Measurements from ENCODE around the gene PSTPIP1.

The PSTPIP1 gene

DNA sequence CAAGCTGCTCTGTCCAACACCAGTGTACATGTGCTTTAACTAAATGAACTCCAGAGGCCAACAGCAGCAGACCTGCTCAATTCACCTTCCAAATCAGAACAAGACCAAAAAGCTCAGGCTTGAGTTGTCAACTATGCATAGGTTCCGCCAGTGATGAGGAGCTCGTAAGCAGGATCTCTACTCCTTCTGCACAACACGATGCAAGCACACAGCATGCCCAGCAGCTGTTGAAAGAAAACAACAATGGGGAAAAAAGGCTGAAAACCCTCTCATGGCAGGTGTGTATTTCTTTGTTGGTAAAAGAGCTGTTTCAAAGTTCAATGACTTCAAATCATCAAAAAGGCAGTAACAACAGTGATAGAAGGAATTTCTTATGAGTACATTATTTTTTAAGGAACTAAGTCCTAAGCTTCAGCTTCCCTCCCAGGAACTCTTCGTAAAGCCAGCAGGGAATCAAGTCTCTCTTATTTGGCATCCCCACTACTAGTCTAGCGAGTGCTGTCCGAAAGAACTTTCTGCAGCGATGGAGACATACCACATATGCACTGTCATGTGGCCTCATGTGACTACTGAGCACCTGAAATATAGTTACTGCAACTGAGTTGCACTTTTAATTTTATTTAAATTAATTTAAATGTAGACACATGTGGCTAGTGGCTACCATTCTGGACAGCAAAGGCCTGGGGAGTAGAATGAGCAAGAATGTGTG lies 51.9 kb downstream of the PSTPIP1 start:
- no peak for DNase-seq

DNA sequence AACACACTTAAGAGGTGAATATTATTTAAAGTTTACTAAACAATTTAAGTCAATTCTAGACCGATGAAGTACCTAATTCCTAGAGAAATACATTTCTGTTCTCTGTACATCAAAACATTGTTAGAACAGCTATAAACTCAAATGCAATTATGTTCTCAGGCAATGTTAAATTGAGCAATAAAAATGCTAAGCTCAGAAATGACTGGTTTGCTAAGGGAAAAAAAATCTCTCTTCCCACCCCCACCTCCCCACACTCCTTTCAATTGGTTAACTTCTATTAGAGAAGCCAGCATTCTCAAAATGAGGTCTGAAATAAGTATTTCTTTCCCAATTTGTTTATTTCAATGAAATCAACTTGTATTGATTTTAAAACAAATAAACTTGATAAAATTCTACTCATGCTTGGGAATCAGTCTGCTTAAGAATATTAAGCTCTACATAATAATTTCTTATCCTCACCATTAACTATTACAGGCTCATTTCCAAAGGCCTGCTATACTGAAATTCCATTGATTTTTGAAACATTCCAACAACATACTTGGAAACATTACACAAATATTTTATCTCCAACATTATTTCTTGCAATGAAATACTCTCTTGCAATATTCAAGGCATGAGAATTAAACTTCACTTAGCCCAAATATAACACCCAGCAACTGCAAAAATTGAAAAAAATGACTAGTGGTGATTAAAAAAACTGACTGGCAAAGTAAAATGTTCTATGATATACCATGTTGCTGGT lies 53.4 kb downstream of the PSTPIP1 start:
- DNase-seq: no peak

DNA sequence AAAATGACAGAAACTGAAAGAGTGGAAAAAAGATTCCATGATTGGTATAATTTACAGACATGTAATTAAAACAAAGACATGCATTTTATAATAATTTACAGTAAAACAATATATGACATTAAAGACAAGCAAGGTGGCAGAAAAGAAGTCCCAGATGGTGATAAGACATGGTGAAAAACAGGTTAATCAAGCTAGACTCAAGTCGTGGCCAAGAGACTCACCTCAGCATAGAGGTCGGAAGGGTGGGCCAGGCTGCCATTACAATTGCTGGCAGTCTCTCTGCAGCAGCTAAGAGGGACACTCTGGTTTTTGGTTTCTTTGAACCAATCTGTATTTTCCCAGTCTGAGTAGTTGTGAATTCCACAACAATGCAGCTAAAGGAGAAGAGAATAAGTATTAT lies 57.6 kb downstream of the PSTPIP1 start:
- DNase-seq: no peak

DNA sequence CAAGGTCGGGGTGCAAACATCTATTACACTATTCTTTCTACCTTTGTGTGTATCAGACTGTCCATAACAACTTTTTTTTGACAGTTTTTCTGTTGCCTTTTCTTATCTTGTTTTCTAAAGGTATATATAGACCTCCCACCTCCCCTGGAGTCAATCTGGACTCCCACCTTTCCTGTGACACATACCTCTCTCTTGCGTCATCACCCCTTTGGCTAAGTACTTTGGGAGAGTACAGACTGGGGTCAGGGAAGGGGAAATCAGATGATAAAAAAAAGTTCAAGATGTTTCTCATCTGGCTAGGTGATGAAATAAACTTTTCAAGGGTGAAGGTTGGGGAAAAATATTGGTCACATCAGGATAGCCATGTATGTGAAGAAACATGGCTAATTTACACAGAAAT lies 58.8 kb downstream of the PSTPIP1 start:
- DNase-seq: no peak

DNA sequence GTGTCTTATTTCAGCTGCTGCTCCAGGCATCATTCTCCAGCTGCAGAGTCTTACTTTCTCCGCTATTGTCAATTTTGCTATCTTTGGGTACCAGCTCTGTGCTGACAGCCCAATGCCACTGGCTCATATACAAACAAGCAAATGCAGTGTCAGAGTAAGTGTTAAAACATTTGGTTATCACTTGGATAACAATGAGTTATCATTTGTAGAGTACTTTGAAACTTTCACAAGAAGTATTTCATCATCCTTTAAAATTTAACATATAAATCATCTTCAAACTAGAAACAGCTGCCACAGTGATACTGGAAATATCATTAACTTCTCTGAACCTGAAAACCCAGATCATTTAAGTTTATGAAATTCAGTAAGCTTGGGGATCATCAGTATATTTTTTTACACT lies 62.1 kb downstream of the PSTPIP1 start:
- DNase-seq: no peak

DNA sequence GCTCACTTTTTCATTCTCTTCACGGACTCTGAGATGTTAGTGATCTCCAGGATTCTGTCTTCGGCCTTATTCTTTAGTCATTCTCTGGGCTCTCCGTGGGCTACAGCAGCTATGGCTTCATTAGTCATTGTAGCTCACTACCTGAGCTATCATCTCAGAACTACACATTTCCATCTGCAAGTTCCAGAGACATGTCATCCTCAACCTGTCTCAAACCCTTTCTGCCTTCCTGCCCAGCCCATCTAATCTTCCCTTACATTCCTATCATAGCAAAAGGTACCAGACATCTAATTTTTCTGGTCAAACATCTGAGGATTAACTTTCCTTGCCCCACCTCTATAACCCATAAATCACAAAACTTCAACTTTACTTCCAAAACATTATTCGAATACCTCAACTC lies 62.8 kb downstream of the PSTPIP1 start:
- DNase-seq: no peak

DNA sequence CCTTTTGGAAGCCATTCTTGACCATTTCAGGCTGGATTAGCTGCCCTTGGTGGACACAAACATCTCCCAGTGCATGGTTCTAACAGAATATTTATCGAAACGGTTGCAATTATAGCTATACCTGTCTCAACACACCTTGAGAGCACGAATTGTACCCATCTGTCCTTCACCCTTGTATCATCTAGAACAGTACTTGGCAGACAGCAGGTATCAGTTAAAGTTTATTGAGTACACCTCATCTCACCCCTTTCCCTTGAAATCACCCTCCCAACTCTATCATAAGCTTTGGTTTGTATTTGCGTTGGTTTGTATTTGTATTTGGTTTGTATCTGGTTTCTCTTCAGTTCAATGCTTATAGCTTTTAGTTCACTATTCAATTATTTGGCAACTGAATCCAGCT lies 63.5 kb downstream of the PSTPIP1 start:
- no peak for DNase-seq

DNA sequence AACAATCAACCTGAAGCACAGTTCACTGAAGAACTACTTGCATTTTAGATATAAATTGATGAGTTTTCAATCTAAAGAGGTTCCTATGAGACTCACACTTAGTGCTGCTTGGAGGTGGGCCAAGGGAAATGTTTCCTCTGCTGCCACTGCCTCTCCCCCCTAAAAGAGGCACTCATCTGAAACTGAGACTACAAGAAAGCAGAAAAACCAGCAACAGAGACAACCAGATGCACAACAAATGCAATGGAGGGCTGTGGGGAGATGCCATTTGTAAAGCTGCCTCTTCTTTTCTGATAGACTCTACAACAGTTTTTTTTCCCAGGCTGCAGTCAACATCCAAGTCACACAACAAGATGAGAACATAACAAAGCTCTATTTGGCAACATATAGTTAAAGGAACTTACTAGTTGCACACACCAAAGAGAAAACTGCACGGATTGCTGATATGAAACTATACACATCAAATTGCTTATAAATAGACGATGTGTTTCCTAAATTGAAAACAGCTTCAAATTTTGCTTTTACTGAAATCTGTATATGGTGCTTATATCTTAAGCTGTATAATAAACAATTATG lies 64.9 kb downstream of the PSTPIP1 start:
- no peak for DNase-seq

DNA sequence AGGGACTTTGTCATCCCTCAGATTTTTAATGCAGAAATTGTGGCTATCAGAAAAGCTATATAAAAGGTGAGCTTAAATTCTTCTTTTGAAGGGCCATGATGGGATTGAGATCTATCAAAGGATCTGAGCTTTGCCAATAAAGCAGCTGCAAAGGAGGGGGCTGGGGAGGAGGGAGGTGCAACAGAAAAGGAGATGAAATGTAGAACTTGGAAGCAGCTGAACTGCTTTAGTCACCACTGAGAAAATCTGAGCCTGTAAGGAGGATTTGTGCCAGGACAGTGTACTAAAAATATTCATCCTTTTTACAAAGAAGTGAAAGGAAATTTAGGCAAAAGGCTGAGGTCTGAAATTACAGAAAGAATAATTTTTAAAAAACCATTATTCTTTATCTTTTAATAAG lies 65.6 kb downstream of the PSTPIP1 start:
- peak; percentile 55 for DNase-seq

DNA sequence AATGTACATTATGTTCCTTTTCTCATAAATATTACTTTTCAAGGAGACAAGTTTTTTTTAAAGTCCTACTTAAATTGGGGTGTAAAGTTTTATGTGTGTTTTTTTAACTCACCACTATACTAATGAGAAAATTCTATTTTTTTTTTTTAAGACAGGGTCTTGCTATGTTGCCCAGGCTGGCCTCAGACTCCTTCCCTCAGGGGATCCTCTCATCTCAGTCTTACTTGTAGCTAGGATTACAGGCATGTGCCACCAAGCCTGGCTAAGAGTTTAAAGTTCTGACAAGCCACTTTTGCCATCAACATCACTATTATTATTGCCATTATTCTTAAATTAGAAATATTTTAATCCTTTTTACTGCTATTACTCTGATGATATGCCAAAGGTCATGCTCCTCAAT lies 68.3 kb downstream of the PSTPIP1 start:
- DNase-seq: no peak

DNA sequence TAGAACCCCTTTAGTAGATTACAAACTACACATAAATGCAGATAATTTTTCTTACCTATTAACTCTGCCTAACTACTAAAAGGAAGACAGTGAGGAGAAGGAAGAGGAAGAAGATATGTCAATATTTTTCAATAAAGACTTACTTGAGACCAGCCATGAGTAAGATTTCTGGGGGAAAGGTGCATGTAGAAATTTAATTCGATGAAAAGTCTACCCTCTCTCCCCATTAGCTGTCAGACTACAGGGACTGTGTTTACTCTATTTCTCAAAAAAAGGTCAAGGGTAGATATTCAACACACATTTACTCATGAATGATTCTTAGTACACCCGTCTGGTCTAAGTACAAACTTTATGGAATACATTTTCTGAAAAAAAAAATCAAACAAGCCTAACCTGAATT lies 69.1 kb downstream of the PSTPIP1 start:
- no peak for DNase-seq

DNA sequence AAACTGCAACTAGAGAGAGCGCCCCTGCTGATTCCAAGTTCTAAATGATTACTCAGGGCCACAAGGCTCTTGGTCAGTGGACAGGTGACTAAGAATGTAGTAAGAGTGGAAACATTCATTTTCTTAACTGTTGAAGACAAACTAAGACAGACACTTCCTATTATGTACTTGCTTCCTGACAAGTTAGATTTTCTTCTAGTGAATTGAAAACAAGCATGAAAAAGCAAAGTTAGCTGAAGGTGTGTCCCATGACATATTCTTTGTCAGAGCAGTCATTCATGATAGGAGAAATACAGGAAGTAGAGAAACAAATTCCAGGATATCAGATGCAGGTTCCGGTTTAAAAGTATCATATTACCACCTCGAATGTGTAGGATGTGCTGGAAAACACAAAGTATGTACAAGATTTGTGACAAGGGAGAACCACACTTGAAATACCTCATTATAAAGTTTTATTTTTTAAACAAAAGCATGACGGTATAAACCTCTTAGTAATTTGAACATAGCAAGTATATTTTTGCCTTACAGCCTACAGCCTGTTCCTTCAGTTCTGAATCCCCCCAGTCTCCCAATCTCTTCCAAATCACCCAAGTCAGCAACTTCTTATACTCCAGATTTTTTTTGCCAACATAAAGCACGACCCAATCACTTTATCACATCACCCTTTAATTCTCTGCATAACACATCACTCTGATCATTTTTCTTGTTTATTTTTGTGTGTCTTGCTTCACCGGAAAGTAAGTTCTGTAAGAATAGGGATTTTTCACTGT lies 69.8 kb downstream of the PSTPIP1 start:
- no peak for DNase-seq

DNA sequence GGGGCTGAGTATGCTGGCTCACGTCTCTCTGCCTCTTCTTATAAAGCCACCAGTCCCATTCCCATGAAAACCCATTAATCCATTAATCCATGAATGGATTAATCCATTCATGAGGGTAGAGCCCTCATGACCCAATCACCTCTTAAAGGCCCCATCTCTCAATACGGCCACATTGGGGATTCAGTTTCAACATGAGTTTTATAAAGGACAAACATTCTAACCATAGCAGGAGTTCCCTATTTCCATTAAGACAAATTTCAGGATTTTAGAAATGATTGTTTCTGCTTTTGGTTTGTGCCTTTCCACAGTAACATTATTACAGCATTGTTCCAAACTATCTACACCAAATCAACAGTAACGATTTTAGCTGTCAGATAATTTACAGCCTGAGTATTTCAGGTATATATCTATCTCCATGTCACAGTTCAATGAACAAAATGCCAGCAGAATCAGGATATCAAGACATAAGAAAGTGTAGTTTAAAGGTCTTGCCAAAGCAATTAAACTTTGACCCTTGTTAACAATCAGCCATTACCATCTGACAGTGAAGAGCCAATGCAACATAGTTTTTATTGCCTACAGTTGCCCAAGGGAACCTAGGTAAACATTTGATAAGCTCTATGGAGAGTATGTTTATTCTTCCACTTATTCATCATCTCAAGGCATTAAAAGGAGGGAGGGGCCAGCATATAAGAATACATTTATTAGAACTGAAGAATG lies 72.2 kb downstream of the PSTPIP1 start:
- peak; percentile 91 for DNase-seq

DNA sequence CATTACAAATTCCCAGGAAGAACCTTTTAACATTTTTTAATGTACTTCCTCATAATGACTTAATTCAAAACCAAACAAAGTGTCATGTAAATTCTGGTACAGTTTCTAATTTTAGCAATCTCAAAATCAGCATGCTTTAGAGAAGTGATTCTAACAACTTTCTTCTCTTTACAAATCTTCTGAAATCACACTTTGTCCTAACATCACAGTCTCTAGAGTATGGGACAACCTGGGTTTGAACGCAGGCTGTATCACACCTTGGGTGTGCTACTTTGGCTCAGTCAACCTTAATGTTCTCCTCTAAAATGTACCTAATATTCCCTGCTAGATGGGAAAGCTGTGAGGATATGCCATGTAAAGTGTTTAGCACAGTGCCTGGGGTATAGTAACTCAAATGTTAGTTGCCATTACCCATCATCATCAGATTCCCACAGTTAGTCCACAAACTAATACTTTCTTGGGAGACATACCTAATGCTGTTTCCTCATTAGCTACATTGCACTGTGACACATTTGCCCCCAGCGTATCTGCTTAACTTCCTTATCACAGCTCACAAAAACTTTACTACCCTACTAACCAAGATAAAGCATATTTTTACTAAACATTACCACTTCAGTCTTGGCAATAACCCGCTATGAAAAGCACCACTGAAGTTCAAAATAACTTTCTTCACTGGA lies 72.9 kb downstream of the PSTPIP1 start:
- no peak for DNase-seq

DNA sequence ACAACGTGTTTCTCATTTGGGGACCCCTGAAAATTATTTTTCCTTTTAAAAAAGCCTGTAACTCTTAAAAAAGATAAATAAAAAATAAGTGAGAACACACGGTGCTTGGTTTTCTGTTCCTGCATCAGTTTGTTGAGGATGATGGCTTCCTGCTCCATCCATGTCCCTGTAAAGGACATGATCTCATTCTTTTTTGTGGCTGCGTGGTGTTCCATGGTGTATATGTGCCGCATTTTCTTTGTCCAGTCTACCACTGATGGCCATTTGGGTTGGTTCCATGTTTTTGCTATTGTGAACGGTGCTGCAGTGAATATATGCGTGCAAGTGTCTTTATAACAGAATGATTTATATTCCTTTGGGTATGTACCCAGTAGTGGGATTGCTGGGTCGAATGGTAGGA lies 73.7 kb downstream of the PSTPIP1 start:
- DNase-seq: no peak

DNA sequence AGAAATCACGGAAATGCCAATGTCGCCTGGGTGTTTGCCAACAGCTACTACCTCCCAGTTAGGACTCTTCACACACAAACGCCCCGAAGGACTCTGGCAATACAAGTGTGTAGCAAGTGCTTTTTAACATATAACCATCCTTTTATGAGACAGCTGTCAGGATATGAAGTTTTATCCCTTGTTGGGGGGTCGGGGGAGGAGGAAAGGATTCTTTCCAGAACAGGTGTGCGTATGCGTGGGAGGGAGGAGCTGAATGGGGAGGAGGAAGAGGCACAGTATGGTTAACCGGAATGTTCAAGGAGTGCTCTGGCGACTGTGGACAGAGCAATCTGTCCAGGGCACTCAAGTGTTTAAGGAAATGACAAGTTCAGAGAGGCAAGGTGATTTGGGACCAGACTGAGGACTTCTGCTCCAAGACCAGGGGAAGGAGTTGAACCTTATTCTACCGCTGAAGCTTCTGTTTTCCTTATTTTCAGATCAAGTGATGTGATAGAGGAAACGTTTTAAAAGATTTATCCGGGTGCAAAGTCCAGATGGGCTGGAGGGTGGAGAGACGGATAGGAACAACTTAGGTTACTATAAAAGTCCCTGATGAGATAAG lies 74.7 kb downstream of the PSTPIP1 start:
- peak; percentile 40 for DNase-seq

DNA sequence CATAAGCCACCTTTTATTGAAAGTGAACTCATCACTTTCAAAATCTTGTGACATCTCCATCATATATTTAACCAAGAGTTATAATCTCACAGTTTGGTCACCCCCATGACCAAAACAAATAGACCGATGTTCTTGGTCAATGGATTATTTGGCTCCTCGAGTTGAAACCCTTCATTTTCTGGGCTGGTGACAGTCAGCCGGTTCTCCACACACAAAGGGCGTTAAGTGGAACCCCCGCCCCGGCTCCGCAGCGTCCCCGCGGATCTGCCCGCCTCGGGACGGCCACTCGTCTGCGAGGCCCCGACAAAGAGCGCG lies 75.2 kb downstream of the PSTPIP1 start:
- DNase-seq: no peak

DNA sequence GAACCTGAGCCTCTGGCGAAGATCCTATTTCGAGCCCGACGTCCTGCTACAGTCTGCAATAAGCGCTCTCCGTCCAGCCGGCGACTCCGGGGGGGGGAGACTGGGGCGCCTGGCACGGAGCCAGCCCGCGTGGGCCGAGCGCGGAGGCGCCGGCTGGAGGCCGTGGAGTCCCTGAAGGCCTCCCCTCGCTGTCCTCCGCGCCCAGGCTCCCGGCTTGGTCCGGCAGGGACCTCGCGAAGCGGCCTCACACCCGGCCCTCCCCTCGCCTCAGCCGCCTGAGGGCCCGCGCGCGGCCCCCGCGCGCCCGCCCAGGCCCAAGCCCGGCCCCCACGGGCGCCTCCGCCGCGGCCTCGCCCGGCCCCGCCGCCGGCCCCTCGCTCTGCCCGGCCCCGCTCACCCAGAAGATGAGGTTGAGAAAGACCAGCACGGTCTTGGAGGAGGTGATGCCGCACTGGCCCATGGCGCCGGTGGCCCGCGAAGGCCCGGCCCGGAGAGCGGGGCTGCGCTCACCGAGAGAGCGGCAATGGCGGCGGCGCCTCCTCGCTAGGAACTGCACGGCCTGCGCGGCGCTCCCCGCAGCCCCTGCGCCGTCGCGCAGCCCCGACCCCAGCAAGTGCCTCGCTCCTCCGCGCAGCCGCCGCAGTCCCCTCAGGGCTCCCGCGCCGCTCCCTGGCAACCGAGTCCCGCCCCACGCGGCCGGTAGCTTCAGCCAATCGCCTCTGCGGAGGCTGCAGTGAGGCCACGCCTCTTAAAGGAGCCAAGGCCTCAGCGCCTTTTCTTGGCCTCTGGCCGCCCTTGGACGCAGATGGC lies 75.8 kb downstream of the PSTPIP1 start, which contains the start of gene TSPAN3:
TSPAN3 (minus strand) TSS at position 615 of the 810 bp plus-strand sequence; CDS start at position 460, 155 bp downstream.
- DNase-seq: peak; percentile 98

DNA sequence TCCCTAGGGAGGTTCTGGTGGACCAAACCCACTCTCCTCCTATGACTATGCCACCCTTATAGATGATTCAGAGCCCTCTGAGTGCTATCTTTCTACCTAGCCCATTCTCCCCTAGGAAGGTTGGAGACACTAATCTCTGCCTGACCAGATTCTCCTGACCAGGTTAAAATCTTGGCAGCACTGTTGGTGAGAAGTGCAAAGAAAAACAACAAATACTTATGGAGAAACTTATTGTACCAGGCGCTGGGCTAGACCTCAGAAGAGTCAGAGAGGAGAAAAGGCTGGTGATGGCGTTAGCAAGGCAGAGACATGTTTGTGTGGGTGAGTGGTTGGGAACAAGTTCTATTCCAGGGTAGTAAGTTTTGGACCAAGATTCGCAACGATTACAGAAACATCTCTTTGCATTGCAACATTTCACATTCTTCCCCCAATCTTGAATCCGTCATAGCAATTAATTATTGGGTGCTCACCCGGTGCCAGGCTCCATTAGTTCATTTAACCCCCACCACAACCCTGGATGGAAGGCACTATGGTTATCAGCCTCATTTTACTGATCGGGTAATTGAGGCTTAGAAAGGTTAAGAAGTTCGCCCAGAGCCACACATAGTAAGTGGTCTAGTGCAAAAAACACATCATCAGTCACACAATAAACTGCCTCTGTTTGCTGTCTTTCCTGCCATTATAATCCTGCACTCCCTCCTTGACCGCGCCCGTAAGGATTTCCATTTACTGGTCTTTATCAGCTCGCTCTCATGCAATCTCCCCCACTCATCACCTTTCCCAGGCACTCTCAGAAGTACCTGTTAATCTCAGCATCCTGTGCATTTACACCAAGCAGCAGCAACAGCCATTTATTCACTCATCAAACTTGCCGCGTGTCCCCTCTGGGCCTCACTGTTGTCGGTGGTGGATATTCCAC lies 76.6 kb downstream of the PSTPIP1 start:
- DNase-seq: no peak

DNA sequence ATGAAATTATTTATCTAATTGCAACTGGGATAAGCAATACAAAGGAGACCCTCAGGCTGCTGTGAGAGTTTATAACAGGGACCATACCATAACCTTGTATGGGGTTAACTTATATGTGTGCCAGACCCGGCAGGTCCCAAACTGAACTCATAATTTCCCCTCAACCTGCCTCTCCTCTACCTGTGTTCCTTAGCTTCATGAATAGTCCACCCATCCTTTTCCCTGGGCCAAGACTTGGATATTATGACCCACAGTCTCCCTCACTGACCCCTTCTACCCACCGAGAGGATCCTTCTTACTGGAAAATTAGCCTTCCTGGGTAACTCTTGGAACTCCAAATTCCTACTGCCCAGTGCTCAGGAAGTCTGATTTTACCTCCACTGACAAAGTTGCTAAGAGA lies 79.4 kb downstream of the PSTPIP1 start:
- DNase-seq: no peak

All from NCI-H82 (cell line).